Smooth muscle cell of the brain vasculature (primary cell): ENCODE results near the gene ELAC1.
"Not testable (repeated sequence)": the region's sequence is repeated elsewhere in the genome, so short reads cannot be mapped to it uniquely, and the experiment has no call there.

Experiments used
- DNase-seq: peaks from one replicate; pipeline ENCODE4 v3.0.0-alpha.2; 2012; ENCODE audit warnings: low read depth, low spot score

Gene ELAC1

DNA sequence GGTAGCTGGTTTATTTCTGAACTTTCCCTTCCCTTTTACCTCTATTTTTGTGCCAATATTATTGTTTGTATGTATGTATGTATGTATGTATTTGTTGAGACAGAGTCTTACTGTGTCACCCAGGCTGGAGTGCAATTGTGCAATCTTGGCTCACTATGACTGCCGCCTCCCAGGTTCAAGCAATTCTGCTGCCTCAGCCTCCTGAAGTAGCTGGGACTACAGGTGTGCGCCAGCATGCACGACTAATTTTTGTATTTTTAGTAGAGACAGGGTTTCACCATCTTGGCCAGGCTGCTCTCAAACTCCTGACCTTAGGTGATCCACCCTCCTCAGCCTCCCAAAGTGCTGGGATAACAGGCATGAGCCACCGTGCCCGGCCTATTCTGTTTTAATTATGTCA is 4.6 kb downstream of the ELAC1 start:
- DNase-seq, result not testable (repeated sequence)

DNA sequence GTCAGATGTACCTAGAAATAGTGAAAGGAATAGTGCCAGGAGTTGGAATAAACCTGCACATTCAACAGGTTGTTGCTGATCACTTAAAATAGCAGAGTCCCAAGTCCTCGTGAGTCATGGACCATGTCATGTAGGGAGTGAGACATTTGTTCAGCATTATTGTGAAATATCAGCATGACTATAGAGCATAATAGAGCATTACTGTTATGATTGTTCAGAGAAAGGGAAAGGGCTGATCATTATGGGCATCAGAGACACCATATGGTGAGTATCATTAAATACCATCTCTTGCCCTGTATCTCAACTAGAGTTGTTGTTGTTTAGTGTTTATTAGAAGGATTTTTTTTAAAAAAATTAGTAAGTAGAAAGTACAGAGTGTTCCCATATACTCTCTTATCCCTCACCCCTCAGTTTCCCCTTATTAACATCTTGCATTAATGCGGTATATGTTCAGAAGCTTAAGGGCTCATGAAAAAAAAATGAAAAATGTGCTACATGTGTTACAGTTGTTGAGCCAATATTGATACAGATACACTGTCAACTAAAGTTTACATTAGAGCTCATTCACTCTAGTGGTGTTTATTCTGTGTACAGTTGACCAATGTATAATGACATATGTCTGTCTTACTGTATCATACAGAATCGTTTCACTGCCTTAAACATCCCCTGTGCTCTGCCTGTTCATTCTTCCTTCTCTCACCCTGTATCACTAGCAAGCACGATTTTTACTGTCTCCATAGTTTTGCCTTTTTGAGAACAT is 5.7 kb downstream of the ELAC1 start:
- no peak for DNase-seq

DNA sequence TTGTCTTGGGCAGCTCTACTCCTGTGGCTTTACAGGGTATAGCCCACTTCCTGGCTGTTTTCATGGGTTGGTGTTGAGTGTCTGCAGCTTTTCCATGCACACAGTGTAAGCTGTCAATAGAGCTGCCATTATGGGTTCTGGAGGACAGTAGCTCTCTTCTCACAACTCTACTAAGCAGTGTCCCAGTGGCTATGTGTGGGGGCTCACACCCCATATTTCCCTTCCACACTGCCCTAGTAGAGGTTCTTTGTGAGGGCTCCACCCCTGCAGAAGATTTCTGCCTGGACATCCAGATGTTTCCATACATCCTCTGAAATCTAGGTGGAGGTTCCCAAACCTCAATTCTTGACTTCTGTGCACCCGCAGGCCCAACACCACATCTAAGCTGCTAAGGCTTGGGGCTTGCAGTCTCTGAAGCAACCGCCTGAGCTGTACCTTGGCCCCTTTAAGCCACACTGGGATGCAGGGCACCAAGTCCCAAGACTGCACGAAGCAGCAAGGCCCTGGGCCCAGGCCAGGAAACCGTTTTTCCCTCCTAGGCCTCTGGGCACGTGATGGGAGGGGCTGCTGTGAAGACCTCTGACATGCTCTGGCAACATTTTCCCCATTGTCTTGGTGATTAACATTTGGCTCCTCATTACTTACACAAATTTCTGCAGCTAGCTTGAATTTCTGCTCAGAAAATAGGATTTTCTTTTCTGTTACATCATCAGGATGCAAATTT is 9.4 kb downstream of the ELAC1 start:
- DNase-seq, result no peak

DNA sequence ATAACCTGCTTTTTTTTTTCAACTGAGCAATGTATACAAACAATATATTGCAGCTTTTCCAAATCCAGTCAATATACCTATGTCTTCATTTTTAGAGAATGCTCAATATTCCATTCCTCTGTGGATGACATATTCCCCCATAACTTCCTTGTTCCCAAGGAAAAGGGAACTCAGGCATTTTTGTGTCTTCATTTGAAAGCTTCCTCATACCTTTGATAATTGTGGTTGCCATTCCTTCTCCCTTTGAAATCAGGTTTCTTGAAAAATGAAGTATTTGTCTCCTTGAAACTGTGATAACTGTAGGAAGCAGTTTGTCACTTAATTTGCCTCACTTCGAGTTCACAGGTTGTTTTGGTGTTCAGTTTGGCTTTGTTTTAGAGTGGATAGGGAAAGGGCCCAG is 13.5 kb downstream of the ELAC1 start:
- DNase-seq, result no peak

DNA sequence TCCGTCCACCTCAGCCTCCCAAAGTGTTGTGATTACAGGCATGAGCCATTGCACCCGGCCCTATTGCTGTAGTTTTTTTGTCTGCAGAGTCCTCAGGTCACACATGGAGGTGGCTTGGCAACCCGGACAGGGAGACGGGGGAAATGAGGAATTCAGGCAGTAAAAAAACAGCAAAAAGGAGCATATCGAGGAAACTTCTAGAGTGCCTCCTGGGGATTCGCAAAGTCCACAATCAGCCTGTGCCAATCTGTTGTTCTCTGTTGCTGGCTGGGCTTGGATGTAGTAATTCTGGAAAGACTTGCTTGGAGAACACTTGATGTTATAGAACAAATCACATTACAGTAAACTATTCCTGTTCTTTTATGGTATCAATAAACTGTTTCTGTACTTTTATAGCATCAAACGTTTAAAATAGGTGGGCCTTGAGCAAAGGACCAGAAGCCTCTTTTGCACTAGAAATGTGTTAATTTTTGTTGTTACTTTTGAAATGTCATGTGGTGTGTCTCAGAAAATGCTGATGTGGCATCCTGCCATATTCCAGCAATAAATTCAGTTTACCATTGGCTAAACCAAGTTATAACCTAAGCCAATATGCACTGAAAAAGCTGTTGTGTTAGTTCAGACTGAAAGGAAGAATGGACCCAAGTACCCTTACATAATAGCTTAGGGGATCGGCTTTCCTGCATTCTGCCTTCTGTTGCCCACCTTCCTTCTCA is 14.4 kb downstream of the ELAC1 start:
- no peak for DNase-seq

DNA sequence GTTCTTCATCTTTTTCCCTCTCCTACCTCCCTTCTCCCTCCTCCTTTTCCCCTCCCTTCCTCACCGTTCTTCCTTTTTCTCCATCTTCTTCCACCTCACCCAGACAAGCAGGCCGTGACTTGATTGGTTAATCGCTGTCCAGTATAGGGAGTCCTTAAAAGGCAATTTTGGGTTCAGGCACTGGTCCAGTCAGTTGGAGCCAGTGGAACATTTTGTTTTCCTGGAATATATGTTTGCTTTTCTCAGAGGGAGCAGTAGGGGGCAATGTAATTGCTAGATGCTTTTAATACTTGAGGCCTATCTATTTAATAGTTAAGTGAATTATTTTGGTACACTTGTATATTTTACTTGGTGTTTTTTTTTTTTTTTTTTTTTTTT is 15.0 kb downstream of the ELAC1 start:
- DNase-seq, result no peak

DNA sequence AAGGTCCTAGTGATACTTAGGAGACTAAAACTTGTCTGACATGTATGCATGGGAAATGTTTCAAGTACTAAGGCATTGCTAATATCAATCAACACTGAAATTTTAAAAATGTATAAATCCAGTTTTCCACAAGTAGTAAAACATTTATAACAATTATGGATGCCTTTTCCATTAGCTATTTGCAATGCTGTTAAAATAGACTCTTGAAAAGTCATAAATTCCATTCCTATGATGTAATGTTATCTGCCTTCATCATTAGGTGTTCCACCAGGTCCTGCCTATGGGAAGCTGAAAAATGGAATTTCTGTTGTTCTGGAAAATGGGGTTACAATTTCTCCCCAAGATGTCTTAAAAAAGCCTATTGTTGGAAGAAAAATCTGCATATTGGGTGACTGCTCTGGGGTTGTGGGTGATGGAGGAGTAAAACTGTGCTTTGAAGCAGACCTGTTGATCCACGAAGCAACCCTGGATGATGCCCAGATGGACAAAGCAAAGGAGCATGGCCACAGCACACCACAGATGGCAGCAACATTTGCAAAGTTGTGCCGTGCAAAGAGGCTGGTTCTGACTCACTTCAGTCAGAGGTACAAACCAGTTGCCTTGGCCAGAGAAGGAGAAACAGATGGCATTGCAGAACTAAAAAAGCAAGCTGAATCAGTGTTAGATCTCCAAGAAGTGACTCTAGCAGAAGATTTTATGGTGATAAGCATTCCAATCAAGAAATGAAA is 18.7 kb downstream of the ELAC1 start:
- DNase-seq, result no peak

DNA sequence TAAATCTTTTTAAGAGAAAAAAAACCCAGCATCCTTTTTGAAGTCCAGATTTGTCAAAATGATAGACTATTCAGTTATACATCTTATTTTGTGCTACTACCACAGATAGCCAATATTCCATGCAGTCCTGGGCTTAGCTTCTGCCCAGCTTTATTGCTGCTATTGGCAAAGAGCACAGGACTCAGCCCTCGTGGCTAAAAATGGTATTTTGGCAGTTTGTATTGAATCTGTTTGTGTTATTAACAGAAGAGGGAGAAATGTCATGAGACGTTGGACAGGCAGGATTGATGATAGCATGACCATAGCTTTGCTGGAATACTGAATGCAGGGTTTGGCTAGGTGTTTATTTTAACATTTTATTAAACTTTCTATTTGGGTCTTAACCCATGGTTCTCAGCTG is 19.4 kb downstream of the ELAC1 start:
- DNase-seq, result no peak

DNA sequence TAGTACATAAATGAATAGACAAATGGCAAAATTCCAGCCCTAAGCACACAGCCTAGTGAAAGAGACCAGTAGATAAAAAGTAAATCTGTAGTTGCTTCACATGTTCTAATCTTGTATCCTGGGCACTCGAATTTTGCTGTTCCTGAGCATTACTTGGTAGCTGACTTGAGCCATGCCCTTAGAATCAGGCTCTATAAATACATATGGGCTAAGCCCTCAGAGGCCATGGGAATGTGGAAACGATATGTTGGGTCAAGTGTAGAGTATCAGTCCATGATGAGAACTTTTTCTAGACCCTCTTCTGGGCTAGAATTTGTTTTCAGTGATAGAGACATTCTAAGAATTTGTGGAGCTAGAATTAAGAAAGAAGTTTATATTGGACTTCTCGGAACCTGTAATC is 21.9 kb downstream of the ELAC1 start:
- no peak for DNase-seq

DNA sequence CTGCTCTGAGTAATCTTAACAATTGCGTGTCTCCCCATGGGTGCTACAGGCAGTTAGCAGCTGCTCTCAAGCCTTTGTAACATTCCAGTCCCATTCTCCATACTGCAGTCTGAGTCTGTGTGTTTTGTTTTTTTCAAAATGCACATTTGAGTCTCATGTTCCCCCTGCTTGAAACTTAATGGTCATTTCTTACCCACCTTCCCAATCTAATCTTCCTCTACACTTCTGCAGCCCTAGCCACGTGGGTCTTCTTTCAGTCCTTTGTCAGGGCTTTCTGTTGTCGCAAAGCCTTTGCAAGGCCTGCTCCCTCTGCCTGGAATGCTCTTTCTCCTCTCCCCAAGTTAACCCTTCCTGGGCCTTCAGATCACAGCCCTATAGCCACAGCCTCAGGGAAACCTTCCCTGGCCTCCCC is 24.5 kb downstream of the ELAC1 start:
- DNase-seq, result no peak

DNA sequence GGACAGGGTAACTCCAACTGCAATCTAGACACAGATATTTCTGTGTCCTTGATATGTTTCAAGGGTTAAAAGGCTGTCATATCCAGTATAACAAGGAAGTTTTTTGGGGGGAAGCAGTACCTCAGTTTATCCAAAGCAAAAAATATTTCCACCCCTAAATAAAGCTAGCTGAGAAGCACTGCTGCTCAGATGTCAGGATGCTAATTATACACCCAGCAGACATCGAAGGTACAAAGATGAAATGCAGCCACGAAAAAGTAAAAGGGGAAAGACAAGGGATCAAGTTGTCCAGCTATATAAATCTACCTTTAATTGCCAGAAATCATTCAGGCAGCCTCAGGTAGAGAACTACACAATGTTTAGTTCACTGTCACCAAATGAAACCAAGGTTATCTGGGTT is 26.2 kb downstream of the ELAC1 start:
- no peak for DNase-seq

DNA sequence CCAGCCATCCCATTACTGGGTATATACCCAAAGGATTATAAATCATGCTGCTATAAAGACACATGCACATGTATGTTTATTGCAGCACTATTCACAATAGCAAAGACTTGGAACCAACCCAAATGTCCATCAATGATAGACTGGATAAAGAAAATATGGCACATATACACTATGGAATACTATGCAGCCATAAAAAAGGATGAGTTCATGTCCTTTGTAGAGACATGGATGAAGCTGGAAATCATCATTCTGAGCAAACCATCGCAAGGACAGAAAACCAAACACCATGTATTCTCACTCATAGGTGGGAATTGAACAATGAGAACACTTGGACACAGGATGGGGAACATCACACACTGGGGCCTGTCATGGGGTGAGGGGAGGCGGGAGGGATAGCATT is 35.3 kb downstream of the ELAC1 start:
- DNase-seq, result not testable (repeated sequence)

DNA sequence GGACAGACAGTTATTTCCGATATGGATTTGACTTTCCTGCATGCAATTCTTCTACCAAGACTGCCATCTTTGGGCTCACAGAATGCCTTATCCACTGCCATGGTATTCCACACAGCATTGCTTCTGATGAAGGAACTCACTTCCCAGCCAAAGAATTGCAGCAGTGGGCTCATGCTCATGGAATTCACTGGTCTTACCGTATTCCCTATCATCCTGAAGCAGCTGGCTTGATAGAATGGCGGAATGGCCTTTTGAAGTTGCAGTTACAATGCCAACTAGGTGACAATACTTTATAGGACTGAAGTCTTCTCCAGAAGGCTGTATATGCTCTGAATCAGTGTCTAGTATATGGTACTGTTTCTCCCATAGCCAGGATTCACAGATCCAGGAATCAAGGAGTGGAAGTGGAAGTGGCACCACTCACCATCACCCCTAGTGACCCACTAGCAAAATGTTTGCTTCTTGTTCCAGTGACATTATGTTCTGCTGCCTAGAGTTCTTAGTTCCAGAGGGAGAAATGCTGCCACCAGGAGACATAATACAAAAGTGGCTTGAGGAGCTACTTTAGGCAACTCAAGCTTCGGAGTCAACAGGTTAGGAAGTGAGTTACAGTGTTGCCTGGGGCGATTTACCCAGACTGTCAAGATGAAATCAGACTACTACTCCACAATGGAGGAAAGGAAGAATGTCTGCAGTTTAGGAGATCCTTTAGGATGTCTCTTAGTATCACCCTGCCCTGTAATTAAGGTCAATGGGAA is 38.4 kb downstream of the ELAC1 start:
- DNase-seq, result no peak

DNA sequence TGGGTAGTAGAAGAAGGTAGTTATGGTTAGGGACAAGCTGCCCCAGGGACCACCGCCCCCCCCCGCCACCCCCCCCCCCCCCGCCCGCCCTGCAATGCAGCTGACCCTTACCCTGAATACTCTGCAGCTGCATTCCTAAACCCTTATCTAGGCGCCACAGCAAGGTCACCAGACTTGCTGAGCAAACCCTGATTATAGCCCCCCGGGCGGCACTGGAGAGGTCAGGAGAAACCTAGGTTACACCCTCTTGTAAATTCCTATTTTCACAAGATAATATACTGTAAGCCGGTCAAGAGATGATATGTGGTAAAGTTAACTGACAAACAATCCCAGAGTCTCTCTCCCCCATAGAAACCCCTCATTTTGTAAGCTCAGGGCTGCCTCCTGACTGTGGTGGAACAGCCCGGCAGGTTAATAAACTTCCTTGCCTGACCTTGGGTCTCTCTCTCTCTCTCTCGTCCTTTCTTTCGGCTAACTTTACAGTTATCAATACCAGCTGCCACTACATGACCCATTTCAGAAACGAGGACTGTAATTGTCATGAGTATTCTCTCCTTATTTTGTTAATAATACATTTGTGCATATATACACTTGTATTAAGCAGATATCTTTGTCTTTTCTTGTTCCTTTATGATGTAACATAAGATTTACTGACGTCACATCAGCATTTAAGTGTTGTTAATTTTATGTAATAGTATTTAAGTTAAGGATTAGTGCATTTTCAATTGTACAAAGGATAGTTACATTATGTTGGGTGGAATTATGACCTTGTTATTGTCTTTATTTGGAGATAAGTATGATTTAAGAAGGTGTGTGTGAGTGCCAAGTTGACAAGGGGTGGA is 39.3 kb downstream of the ELAC1 start:
- no peak for DNase-seq

DNA sequence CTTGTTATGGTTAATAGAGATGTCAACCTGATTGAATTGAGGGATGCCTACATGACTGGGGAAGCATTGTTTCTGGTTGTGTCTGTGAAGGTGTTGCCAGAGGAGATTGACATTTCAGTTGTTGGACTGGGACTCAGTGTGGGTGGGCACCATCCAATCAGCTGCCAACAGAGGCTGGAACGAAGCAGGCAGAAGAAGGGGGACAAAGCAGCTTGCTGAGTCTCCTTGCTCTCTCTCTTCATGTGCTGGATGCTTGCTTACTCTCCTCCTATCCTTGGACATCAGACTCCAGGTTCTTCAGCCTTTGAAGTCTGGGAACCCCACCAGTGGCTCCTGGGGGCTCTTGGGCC is 39.9 kb downstream of the ELAC1 start:
- DNase-seq, result no peak

DNA sequence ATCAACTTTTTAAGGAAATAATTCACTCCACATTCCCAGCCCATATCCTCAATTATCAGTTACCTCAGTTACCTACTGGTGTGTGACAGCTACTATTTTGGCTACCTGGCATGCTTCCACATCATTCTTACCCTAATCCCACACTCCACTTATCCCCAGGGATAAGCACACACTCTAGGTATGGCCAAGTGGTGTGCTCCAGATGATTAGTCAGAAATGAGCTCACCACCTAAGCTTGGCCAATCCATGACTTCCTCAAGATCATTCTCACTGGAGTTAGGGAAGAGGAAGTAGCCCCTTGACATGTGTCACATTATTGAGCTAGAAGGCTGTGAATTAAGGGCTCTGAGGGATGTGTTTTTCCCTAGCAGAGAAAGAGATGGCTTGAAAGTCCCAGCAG is 41.2 kb downstream of the ELAC1 start:
- no peak for DNase-seq

DNA sequence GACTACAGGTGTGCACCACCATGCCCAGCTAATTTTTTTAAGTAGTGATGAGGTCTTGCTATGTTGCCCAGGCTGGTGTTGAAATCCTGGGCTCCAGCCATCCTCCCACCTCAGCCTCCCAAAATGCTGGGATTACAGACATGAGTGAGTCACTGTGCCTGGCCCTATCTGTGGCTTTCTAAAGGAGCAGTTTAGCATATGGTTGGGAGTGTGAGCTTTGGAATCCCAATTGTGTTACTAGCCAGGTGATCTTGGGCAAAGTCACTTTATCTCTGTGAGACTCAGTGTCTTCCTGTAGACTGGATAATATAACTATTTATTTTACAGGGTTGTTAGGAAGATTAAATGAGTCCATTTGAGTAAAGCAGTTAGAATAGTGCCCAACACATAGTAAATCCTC is 42.4 kb downstream of the ELAC1 start:
- no peak for DNase-seq

DNA sequence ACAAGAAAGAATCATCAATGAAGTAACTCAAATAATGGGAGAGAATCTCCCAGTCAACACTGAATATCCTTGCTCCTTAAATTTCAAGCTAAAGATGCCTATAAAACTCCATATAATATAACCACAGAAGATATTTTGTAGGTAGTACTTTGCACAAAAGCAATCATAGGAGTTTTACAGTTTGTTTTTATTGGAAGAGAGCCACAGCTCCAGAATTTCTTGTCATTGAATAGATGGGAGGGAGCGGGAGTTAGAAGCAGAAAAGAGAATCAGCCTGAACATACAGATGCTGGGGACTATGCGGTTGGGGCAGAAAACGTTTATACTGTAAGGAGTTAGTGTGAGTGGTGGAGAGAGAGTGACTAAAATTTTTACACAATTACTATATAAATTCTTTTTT is 43.9 kb downstream of the ELAC1 start:
- no peak for DNase-seq

DNA sequence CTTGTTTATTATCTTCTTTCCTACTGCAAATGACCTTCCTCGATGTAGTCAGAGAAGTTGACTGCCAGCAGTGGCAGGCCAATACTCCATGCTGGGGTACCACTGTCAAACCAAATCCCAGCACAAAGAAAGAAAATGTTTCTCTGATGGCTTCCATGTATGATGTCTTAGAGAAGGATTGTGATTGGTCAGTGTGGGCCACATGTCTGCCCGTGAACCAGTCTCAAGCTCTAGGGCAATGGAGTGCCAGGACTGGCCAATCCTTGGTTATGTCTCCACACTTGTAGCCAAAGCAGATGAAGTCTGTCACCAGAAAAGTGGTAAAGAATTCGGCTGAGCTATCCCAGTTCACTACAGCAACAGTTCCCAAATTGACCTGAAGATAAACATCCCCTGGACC is 44.6 kb downstream of the ELAC1 start:
- no peak for DNase-seq

DNA sequence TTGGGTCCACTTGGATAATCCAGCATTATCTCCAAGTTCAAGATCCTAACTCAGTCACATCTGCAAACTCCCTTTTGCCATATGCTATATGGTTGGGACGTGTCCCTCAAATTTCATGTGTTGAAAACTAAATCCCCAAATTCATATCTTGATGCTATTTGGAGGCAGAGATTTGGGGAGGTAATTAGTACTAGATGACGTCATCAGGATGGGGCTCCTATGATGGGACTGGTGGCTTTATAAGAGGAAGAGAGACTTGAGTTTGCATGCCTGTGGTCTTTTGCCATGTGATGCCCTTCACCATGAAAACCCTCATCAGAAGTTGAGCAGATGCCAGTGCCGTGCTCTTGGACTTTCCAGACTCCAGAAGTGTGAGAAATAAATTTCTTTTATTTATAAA is 45.4 kb downstream of the ELAC1 start:
- DNase-seq, result no peak
